ENCODE results near the gene FAM120A.

Gene FAM120A

DNA sequence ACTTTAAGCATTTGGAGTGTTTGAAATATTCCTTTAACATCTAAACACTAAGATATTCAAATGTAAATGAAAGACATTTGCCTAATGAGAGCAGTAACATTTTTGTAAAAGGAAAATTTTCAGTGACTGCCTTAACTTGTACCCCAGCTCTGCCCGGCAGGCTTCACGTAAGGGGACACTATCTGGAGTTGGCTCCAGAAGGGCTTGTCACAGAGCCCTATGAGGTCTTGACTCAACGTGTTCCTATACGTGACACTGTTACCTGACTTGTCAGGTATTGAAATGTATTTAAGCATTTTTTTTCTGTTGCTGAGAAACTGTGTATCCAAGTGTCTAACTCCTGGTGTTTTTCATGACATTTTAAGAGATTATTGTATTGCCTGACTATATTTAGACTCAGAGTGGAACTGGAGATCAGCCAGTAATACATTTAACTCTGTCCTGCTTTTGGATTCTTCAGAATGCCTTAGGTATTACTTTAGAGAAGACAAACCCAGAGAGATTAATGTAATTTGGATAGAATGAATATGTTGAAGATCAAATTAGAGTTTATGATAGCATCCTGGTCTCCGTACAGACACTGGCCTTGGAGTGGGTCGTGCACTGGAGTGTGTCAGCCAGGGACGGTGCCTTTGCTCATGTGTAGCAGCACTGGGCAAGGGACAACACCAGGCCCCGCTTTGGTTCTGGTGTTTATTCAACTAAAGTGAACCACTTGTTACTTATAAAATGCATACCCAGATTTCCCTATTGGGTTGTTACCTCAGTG lies 90.3 kb downstream of the FAM120A start:
- Histone ChIP-seq H3K4me3 (ENCODE audit: low read length) (no peak overlapping the region), H3K36me3 (ENCODE audit: control insufficient read depth, insufficient read depth, low read length) (peaks cover 2% of the 10 kb centered on the region; the same call in 1 of the 2 replicates), H3K27me3 (ENCODE audit: control insufficient read depth, insufficient read depth, low read length) (no peaks in the 10 kb centered on the region), H3K4me1 (ENCODE audit: control insufficient read depth, insufficient read depth, low read length) (no peaks in the 10 kb centered on the region), H3K27ac (ENCODE audit: low read length) (no peak overlapping the region), H3K9me3 (ENCODE audit: control insufficient read depth, insufficient read depth, low read length) (no peaks in the 10 kb centered on the region)
- no peak for DNase-seq (ENCODE audit: low read depth, low spot score)
- no CpG with 5 or more reads among the region's 8 CpGs for WGBS (ENCODE audit: insufficient coverage, insufficient read length)

DNA sequence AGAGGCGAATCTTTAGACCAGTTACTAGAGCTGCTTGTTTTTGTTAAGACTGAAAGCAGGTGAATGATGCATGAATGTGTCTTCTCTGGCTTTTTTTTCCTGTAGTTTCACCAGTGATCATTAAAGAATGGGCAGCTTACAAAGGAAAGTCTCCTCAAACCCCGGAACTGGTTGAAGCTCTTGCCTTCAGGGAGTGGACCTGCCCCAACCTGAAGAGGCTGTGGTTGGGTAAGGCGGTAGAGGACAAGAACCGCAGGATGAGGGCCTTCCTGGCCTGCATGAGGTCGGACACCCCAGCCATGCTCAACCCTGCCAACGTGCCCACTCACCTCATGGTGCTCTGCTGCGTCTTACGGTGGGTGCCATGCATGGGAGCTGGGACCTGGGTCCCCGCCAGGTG lies 91.6 kb downstream of the FAM120A start:
- Histone ChIP-seq H3K27ac (ENCODE audit: low read length) (no peak overlapping the region), H3K4me3 (ENCODE audit: low read length) (no peak overlapping the region), H3K36me3 (ENCODE audit: control insufficient read depth, insufficient read depth, low read length) (peaks cover 2% of the 10 kb centered on the region; the same call in 1 of the 2 replicates), H3K9me3 (ENCODE audit: control insufficient read depth, insufficient read depth, low read length) (no peaks in the 10 kb centered on the region), H3K4me1 (ENCODE audit: control insufficient read depth, insufficient read depth, low read length) (no peaks in the 10 kb centered on the region), H3K27me3 (ENCODE audit: control insufficient read depth, insufficient read depth, low read length) (no peaks in the 10 kb centered on the region)
- DNase-seq (ENCODE audit: low read depth, low spot score) = no peak
- no CpG with 5 or more reads among the region's 9 CpGs for WGBS (ENCODE audit: insufficient coverage, insufficient read length)

DNA sequence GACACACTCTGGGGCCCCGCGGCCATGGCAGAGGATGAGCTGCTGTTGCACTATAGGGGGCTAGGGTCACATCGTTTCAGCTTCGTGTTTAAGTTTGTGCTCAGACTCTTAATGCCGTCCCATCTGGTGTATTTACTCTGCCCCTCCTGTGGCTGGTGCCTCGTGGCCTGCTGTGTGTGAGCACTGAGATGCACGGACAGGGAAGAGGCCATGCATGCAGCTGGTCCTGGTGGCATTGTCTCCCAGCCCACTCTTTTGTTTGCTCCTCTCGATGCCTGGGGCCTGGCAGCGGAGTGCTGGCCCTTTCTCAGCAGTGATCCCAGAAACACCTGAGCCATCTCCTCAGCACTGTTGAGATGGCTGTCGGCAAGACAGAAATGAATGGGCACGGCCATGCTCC lies 94.9 kb downstream of the FAM120A start:
- H3K36me3 ChIP-seq (ENCODE audit: control insufficient read depth, insufficient read depth, low read length) = peaks cover 5% of the 10 kb centered on the region; the same call in 1 of the 2 replicates
- H3K27ac ChIP-seq (ENCODE audit: low read length) = no peak overlapping the region
- WGBS (ENCODE audit: insufficient coverage, insufficient read length) = no CpG with 5 or more reads among the region's 11 CpGs

DNA sequence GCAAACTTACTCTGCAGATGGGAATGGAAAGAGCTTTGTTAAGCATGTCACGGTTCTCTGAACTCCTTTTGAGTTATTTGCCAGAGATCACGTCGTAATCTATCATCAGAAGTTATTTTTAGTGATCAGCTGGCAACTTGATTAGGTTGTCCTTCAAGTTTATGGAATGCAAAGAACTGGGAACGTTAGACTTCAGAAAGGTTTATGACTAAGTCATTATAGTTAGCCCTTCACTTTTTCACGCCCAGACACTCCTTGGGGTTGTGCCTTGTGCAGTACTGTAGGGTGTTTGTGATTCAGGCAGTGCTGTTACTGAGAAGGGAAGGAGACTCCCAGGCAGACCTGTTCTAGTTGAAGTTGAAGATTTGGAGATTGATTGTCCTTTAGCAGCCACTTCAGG lies 98.1 kb downstream of the FAM120A start:
- H3K27ac ChIP-seq (ENCODE audit: low read length) = no peak overlapping the region
- no peaks in the 10 kb centered on the region for H3K9me3 ChIP-seq (ENCODE audit: control insufficient read depth, insufficient read depth, low read length)
- no peak overlapping the region for H3K4me3 ChIP-seq (ENCODE audit: low read length)
- no CpG with 5 or more reads among the region's 5 CpGs for WGBS (ENCODE audit: insufficient coverage, insufficient read length)
- H3K36me3 ChIP-seq (ENCODE audit: control insufficient read depth, insufficient read depth, low read length) = peaks cover 3% of the 10 kb centered on the region; the same call in 1 of the 2 replicates
- no peak for DNase-seq (ENCODE audit: low read depth, low spot score)
- H3K27me3 ChIP-seq (ENCODE audit: control insufficient read depth, insufficient read depth, low read length) = no peaks in the 10 kb centered on the region
- no peaks in the 10 kb centered on the region for H3K4me1 ChIP-seq (ENCODE audit: control insufficient read depth, insufficient read depth, low read length)

More for the DNA sequence above, 94.9 kb downstream of the FAM120A start:
- DNase-seq (ENCODE audit: low read depth, low spot score) = no peak
- Histone ChIP-seq H3K4me3 (ENCODE audit: low read length) (no peak overlapping the region), H3K9me3 (ENCODE audit: control insufficient read depth, insufficient read depth, low read length) (no peaks in the 10 kb centered on the region), H3K4me1 (ENCODE audit: control insufficient read depth, insufficient read depth, low read length) (no peaks in the 10 kb centered on the region), H3K27me3 (ENCODE audit: control insufficient read depth, insufficient read depth, low read length) (no peaks in the 10 kb centered on the region)

DNA sequence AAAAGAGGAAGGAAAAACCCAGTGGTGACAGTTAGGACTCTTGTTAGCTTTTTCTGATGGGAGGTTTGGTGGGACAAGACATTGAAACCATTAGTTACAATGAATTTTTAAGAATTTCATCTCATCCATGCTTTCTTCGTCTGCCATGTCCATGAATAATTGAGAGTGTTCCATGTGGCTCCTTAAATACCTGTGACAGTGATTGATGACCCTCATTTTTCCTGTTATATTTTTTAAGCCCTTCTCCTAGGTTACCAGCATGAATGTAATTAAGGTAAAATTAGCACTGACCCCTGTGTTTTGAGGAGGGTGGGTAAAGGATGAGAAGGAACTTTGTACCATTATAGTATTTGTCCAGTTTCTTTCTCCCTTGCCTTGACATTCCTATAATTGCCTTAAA lies 101.4 kb downstream of the FAM120A start:
- H3K27me3 ChIP-seq (ENCODE audit: control insufficient read depth, insufficient read depth, low read length) = no peaks in the 10 kb centered on the region
- no peak overlapping the region for H3K4me3 ChIP-seq (ENCODE audit: low read length)
- no peaks in the 10 kb centered on the region for H3K9me3 ChIP-seq (ENCODE audit: control insufficient read depth, insufficient read depth, low read length)
- H3K4me1 ChIP-seq (ENCODE audit: control insufficient read depth, insufficient read depth, low read length) = peaks cover 2% of the 10 kb centered on the region; the same call in 1 of the 2 replicates
- DNase-seq (ENCODE audit: low read depth, low spot score) = no peak
- no peak overlapping the region for H3K27ac ChIP-seq (ENCODE audit: low read length)
- WGBS (ENCODE audit: insufficient coverage, insufficient read length) = no CpG with 5 or more reads among the region's 1 CpG
- H3K36me3 ChIP-seq (ENCODE audit: control insufficient read depth, insufficient read depth, low read length) = peaks cover 5% of the 10 kb centered on the region; the same call in 1 of the 2 replicates

DNA sequence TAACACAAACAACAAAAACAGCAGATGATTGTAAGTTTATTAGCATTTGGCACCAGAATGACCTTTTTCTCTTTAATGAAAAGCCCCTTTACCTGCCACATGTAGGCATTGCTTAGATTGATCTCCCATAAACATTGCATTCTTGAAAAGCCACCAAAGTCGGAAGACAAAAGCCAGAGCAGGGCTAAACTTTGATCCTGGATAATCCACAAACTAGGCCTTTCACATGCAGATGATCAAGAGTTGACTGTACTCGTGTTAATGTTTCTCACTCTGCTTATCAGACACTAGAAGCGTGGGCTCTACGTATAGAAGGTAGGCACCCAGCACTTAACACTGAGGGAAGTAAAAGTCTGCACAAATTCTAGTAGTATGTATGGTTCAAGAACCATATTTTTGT lies 103.9 kb downstream of the FAM120A start:
- WGBS (ENCODE audit: insufficient coverage, insufficient read length) = no CpG with 5 or more reads among the region's 4 CpGs
- no peak overlapping the region for H3K4me3 ChIP-seq (ENCODE audit: low read length)
- H3K4me1 ChIP-seq (ENCODE audit: control insufficient read depth, insufficient read depth, low read length) = peaks cover 2% of the 10 kb centered on the region; the same call in 1 of the 2 replicates
- no peak for DNase-seq (ENCODE audit: low read depth, low spot score)
- no peaks in the 10 kb centered on the region for H3K9me3 ChIP-seq (ENCODE audit: control insufficient read depth, insufficient read depth, low read length)
- H3K27me3 ChIP-seq (ENCODE audit: control insufficient read depth, insufficient read depth, low read length) = no peaks in the 10 kb centered on the region
- H3K36me3 ChIP-seq (ENCODE audit: control insufficient read depth, insufficient read depth, low read length) = peaks cover 13% of the 10 kb centered on the region; the same call in 1 of the 2 replicates
- H3K27ac ChIP-seq (ENCODE audit: low read length) = no peak overlapping the region

DNA sequence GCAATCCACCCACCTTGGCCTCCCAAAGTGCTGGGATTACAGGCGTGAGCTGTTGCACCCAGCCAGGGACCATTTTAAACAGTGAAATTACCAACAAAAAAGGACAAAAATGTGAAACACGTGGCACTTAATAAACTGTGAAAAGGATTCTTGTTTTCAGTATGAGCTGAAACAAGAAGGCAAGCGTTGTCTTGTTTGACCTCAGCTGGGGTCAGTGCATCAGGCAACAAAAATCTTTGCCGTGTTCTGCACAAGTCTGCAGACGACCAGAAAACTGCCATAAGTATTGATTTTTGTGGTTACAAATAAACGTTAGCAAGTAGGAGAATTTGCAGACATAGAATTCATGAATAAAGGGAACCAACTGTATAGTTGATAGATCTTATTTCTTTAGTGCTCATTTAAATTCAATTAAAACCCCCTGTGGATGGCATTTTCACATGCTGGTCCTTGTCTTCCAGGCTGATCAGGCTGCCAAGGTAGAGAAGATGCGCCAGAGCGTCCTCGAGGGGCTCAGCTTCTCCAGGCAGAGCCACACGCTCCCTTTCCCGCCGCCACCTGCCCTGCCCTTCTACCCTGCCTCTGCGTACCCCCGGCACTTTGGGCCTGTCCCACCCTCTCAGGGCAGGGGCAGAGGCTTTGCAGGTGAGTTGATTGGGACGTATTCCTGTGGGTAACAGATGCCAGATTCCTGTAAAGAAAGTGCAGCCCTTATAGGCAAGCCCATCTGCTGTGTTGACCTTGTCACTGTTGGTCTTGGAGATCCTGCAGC lies 106.1 kb downstream of the FAM120A start:
- no peaks in the 10 kb centered on the region for H3K27me3 ChIP-seq (ENCODE audit: control insufficient read depth, insufficient read depth, low read length)
- H3K36me3 ChIP-seq (ENCODE audit: control insufficient read depth, insufficient read depth, low read length) = peaks cover 16% of the 10 kb centered on the region; the same call in 1 of the 2 replicates
- no peak for DNase-seq (ENCODE audit: low read depth, low spot score)
- no peaks in the 10 kb centered on the region for H3K9me3 ChIP-seq (ENCODE audit: control insufficient read depth, insufficient read depth, low read length)
- H3K27ac ChIP-seq (ENCODE audit: low read length) = no peak overlapping the region
- H3K4me3 ChIP-seq (ENCODE audit: low read length) = no peak overlapping the region
- WGBS (ENCODE audit: insufficient coverage, insufficient read length) = no CpG with 5 or more reads among the region's 15 CpGs
- peaks cover 2% of the 10 kb centered on the region; the same call in 1 of the 2 replicates for H3K4me1 ChIP-seq (ENCODE audit: control insufficient read depth, insufficient read depth, low read length)

DNA sequence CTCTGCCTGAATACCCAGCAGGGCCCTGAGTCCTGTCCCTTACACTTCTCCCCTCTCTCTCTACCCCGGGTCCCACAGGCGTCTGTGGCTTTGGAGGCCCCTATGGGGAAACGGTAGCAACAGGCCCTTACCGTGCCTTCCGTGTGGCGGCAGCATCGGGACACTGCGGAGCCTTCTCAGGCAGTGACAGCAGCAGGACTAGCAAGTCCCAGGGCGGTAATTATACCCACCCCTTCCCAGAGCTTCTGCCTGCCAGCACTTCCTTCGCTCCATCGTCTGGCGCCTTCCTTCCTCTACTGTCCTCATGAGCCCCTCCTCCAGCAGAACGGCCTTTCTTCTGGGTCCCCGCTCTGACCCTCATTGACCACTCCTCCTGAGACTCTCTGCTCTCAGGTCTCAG lies 107.0 kb downstream of the FAM120A start:
- DNase-seq (ENCODE audit: low read depth, low spot score) = no peak
- Histone ChIP-seq H3K4me3 (ENCODE audit: low read length) (no peak overlapping the region), H3K9me3 (ENCODE audit: control insufficient read depth, insufficient read depth, low read length) (no peaks in the 10 kb centered on the region), H3K36me3 (ENCODE audit: control insufficient read depth, insufficient read depth, low read length) (peaks cover 16% of the 10 kb centered on the region; the same call in 1 of the 2 replicates), H3K27ac (ENCODE audit: low read length) (no peak overlapping the region), H3K4me1 (ENCODE audit: control insufficient read depth, insufficient read depth, low read length) (peaks cover 2% of the 10 kb centered on the region; the same call in 1 of the 2 replicates), H3K27me3 (ENCODE audit: control insufficient read depth, insufficient read depth, low read length) (no peaks in the 10 kb centered on the region)
- WGBS (ENCODE audit: insufficient coverage, insufficient read length) = no CpG with 5 or more reads among the region's 14 CpGs

DNA sequence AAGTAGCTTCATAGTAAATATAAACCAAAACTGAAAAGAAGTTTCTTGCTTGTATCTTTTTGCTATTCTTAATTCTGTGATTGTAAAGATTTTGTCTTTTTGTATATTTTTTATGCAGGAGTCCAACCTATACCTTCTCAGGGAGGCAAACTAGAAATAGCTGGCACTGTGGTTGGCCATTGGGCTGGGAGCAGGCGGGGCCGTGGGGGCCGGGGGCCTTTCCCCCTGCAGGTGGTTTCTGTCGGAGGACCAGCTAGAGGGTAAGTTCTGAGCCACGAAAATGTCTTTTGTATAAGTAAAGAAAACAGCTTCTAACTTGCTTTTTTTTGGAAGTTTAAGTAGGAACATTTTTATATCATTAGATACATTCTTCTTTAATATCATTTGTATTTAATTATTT lies 109.5 kb downstream of the FAM120A start:
- no peak overlapping the region for H3K4me3 ChIP-seq (ENCODE audit: low read length)
- H3K27me3 ChIP-seq (ENCODE audit: control insufficient read depth, insufficient read depth, low read length) = no peaks in the 10 kb centered on the region
- H3K27ac ChIP-seq (ENCODE audit: low read length) = no peak overlapping the region
- DNase-seq (ENCODE audit: low read depth, low spot score) = no peak
- WGBS (ENCODE audit: insufficient coverage, insufficient read length) = no CpG with 5 or more reads among the region's 5 CpGs
- peaks cover 16% of the 10 kb centered on the region; the same call in 1 of the 2 replicates for H3K36me3 ChIP-seq (ENCODE audit: control insufficient read depth, insufficient read depth, low read length)
- H3K9me3 ChIP-seq (ENCODE audit: control insufficient read depth, insufficient read depth, low read length) = no peaks in the 10 kb centered on the region
- no peaks in the 10 kb centered on the region for H3K4me1 ChIP-seq (ENCODE audit: control insufficient read depth, insufficient read depth, low read length)

DNA sequence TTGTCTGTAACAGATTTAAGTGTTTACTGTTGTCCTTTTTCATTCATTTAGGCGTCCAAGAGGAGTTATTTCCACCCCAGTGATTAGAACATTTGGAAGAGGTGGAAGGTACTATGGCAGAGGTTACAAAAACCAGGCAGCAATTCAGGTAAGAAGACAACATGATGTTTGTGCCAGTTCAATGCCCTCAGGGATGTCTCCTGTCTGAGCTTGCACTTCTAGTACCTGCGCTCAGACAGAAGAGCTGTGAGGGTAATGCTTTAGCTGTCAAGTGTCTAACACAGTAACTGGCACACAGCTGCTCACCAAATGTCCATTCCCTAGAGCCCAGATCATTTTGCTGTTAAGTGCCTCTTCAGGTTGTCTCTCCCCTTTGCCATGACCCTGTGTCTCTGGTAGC lies 110.7 kb downstream of the FAM120A start:
- H3K4me1 ChIP-seq (ENCODE audit: control insufficient read depth, insufficient read depth, low read length) = no peaks in the 10 kb centered on the region
- no peak overlapping the region for H3K27ac ChIP-seq (ENCODE audit: low read length)
- no CpG with 5 or more reads among the region's 2 CpGs for WGBS (ENCODE audit: insufficient coverage, insufficient read length)
- peaks cover 16% of the 10 kb centered on the region; the same call in 1 of the 2 replicates for H3K36me3 ChIP-seq (ENCODE audit: control insufficient read depth, insufficient read depth, low read length)
- H3K9me3 ChIP-seq (ENCODE audit: control insufficient read depth, insufficient read depth, low read length) = no peaks in the 10 kb centered on the region
- no peak for DNase-seq (ENCODE audit: low read depth, low spot score)
- H3K27me3 ChIP-seq (ENCODE audit: control insufficient read depth, insufficient read depth, low read length) = no peaks in the 10 kb centered on the region
- no peak overlapping the region for H3K4me3 ChIP-seq (ENCODE audit: low read length)

Measured in iPS DF 6.9 (cell line).